Fibroblast of skin of back (primary cell): ENCODE measurements around the gene MZF1. TPM values are rescaled to one million over a fixed set of nuclear protein-coding genes. Genes with fewer than 3 reads are reported as not detected.
"Not testable (repeated sequence)": the region's sequence is repeated elsewhere in the genome, so short reads cannot be mapped to it uniquely, and the experiment has no call there.

ENCODE experiments used
- DNase-seq: peaks from one replicate; pipeline ENCODE4 v3.0.0-alpha.2; 2013
- polyA plus RNA-seq, 2 experiments: library from polyadenylated mRNA; unstranded; fragments of 120-200 nt; gene quantifications; one replicate each; pipeline ENCODE4 v1.2.1, GENCODE V29; 2013; ENCODE audit not compliant: insufficient read length in 2 of 2

The MZF1 gene
- 11.2 TPM for polyA plus RNA-seq (2013, experiment 1 of 2; ENCODE audit: insufficient read length)
- polyA plus RNA-seq (2013, experiment 2 of 2; ENCODE audit: insufficient read length) = 12.4 TPM

DNA sequence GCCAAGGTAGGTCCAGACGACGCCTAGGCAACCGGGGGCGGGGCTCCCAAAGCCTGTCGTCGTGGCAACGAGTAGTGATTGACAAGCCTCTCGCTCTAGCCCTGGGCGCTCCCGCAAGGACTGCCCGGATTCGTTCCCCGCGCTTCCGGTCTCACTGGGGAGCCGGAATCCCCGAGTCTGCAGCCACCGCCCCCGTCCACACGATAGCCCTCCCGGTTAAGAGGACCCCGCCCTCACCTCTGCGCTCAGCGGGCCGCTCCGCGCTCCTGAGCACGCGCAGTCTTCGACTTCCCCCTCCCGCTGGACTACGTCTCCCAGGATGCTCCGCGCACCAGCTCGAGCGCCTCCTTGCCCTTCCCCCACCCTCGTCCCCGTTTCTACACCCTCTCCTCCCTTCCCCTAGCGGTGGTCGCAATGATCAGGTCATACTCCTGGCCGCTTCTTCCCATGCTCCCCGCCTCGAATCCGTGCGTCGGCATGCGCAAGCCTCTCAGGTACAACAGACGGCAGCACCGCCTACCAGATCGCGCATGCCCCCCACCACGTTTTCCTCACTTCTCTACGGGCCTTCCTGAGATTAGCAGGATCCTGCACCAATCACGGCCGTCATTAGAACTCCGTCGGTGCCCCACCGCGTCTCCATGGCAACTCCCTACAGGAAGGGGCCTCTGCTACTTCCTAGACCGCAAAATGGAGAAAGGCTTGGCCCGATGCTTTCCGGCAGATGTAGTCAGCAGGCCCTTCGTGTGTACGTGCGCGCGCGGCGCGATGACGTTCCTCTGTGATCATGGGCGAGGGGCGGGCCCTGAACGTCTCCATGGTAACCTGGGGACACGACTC lies at the start of gene MZF1:
Gene MZF1 (minus strand): TSS at position 518 of the 840 bp plus-strand sequence. CDS start 1,946 bp downstream, outside the sequence.
- peak; percentile 100 for DNase-seq

GRCh38 chr19:58607213-58607612 lies 34.1 kb upstream of the MZF1 start:
- DNase-seq = not testable (repeated sequence)

GRCh38 chr19:58606251-58606896 lies 33.2 kb upstream of the MZF1 start:
- DNase-seq = not testable (repeated sequence)

- no peak for DNase-seq
Observed at GRCh38 chr19:58586133-58586765, 13.1 kb upstream of the MZF1 start.

GRCh38 chr19:58585442-58586132 lies 12.5 kb upstream of the MZF1 start:
- DNase-seq = no peak

DNA sequence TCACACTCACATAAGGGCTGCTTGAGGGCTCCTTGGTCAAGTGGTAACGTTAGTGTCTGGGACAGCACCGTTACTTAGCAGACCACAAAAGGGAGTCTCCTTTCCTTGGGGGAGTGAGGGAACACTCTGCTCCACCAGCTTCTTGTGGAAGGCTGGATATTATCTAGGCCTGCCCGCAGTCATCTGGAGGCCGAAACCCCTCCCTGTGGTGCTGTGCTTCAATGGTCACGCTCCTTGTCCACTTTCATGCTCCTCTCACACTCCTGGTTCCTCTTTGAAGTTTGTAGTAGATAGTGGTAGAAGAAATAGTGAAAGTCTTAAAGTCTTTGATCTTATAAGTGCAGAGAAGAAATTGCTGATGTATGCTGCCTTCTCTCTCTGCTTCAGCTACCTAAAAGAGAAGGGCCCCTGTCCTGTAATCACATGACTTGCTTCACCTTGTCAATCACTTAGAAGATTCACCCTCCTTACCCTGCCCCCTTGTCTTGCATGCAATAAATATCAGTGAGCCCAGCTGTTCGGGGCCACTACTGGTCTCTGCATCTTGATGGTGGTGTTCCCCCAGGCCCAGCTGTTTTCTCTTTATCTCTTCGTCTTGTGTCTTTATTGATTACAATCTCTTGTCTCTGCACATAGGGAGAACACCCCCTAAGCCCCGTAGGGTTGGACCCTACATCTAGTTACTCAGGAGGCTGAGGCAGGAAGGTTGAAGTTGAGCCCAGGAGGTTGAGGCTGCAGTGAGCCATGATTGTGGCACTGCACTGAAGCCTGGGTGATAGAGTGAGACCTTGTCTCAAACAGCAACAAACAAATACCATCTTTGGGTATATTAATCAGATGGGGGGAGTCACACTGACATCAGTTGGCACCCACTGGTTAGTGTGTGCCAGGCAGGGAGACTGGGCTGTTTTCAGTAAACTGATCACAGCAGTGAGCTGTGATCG lies 11.6 kb upstream of the MZF1 start:
- no peak for DNase-seq

DNA sequence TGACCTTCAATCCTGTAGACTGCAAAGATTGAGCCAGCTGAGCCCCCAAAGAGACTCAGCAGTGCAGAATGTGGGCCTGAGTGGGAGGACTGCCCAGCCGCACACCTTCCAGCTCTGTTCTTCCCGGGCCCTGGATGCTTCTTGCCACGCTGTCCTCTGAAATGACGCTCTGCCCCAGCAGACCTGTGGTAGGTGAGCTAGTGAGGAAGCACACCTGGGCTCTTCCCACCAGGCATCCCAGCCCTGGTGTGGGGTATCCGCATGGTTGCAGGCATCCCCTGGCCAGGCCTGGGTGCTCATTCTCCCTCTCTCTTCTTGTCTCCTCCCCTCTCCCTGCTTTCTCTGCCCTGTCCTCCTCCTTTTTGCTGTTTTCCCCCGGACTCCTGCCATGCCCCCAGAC lies 9.8 kb upstream of the MZF1 start:
- DNase-seq = no peak

- peak; percentile 82 for DNase-seq
Observed at GRCh38 chr19:58581227-58582141, 8.3 kb upstream of the MZF1 start.

DNA sequence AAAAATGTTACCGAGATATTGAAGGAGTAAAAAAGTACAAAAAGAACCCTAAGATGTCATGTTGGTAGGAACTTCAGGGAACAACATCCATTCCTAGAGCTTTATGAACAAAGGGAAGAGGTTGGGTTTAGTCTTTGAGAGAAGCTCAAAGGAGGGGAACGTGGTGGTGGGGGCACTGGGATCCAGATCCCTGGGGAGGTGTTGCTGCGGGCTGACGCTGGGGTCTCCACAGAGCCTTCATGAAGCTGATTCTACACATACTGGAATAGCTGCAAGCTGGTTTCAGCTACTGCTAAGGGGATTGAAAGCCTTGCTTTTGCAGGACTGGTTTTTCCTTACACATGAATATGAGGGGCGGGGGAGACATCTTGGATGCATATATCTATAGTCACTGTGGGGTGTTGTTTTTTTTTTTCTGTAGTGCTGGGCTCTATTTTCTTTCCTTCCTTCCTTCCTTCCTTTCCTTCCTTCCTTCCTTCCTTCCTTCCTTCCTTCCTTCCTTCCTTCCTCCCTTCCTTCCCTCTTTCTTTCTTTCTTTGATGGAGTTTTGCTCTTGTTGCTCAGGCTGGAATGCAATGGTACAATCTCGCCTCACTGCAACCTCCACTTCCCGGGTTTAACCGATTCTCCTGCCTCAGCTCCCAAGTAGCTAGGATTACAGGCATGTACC lies 6.5 kb upstream of the MZF1 start:
- DNase-seq = no peak

DNA sequence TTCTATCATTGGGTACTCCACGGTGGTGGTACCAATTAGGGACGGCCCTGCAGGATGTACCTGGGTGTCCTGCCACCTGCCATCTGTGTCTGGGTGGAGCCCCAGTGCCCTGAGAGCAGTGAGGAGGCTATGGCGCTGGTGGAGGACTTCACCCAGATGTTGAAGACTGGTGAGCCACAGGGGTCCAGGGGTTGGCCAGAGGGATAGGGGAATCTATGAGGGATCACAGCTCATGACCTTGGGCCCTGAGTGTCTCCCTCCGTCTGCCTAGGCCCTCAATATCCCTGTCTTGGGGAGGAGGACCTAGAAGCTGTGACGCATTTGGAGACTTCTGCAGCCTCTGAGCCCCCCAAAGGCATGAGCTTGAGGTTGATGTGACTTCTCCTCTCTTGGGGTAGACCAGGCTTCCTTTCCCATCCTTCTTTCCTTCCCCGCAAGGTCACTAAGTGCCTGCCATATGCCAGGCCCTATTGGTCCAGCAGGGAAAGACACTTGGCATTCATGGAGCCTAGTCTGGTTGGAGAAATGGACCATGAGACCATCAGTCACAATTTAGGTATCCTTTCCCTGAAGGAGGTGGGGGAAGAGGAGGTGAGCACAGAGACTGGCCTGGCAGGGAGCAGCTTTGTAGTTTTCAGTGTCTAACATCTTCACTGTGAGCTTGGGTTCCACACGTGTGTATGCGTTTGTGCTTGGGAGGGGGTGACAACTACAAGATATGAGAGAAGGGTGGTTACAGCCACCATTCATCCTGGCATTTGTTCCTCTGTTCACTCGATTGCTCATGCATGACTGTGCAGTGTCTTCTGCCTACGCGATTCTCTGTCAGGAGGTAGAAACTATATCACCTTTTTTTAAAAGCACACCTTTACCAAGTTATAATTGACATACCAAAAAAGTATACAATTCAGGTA lies 5.1 kb upstream of the MZF1 start:
- no peak for DNase-seq

DNA sequence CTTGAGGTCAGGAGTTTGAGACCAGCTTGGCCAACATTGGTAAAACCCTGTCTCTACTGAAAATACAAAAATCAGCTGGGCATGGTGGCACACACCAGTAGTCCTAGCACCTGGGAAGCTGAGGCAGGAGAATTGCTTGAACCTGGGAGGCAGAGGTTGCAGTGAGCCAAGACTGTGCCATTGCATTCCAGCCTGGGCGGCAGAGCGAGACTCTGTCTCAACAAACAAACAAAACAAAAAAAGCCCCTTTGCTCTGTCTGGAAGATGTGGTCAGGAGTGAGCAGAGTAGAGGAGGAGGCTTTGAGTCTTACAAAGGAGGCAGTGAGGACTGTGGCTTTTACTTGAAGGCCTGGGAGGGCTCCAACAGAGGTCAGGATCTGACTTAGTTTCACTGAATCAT lies 4.4 kb upstream of the MZF1 start:
- DNase-seq = not testable (repeated sequence)

DNA sequence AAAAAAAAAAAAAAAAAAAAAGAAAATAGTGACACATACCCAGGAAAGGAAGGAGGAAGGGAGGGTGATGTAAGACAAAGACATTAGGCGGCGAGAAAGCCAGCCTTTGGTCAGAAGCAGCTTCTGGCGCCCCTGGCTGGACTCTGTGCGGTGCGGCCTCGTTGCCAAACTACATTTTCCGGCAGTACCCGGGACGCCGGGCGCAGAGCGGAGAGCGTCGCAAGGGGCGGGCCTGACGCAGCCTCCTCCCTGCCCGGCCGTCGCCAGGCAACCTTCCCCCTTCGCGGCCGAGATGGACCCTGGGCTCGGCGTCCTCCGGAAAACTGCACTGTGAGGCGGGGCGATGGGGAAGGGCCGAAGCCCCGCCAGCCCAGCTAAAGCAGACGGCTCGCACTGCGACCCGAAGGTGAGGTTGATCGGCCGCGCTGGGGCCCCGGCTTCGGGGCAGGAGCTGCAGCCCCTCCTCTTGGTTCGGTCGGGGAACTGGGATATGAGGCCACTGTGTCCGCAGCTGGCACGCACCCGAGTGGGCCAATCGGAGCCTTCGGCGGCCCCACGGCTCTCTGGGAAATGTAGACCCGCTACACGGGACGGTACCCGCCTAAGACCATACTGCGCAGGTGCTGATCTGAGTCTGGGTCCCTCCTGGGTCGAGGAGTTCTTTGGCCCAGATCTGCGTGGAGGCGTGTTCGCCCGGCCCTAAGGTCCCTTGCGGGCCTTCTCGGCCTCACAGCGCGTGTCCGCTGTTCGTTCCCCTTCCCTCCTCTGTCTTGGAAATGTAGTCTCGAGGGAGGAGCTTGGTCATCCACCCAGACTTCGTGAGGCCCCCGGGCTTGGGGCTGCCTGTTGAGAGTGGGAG lies 2.3 kb upstream of the MZF1 start:
- DNase-seq = peak; percentile 93

GRCh38 chr19:58573658-58574164 lies 576 bp upstream of the MZF1 start:
- no peak for DNase-seq

GRCh38 chr19:58572026-58572817 lies 913 bp downstream of the MZF1 start:
- no peak for DNase-seq

DNA sequence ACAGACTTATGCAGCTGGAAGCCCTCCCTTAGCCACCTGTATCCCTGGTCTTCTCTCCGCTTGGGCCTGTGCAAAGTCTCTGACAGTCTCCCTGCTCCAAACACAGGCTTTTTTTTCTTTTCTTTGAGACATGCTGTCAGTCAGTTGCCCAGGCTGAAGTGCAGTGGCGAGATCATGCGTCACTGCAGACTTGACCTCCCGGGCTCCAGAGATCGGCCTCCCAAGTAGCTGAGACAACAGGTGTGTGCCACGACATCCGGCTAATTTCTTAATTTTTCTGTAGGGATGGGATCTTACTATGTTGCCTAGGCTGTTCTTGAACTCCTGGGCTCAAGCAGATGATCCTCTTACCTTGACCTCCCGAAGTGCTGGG lies 1.6 kb downstream of the MZF1 start:
- no peak for DNase-seq

DNA sequence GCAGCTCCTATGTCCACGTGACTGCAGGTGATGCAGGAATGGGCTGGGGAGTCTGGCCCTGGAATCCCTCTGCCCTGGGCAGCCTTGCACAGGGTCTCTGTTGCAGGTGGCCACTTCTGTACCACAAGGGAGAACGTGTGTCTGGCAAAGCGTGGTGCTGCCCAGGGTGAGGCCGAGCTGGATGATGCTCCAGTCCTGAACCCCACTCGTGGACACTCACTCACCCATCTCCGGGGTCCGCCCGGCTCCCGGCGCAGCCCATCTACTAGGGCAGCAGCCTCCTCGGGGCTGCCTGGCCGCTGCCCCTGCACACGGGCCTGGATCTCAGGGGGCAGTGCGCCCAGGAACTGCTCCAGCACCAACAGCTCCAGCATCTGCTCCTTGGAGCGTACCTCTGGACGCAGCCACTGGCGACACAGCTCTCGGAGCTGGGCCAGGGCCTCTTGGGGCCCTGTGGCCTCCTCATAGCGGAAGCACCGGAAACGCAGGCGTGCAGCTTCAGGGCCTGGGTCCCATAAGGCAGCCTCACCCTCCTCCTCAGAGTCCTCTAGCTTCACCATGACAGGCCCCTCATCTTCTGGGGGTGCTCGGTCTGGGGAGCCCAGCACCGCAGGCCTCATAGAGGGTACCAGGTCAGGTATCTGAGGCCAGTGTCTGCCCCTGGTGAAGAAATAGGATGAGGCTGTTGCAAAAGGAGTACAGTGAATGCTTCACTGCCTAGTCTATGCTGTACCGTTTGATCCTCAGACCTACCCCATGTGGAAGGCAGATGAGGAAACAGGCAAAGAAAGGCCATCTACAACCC lies 2.2 kb downstream of the MZF1 start:
- DNase-seq = no peak
